A673 (cell line): ENCODE measurements around the gene SLC25A20.

ENCODE experiments used
- EZH2 ChIP-seq: fragments of 200-600 bp; sonication (generic); IDR thresholded peaks from 2 replicates; pipeline ENCODE4 v1.6.1; 2017; ENCODE audit warnings: borderline replicate concordance, low read depth, mild to moderate bottlenecking, mixed read lengths, antibody characterized with exemption, low read length; ENCODE audit not compliant: poor library complexity, severe bottlenecking
- TF ChIP-seq, protein P1 (sequence below): fragments of 300-800, 200-600 bp; sonication (generic); conservative IDR thresholded peaks from 2 replicates; pipeline ENCODE4 v1.5.1; 2017; ENCODE audit warnings: low read depth, mild to moderate bottlenecking, antibody characterized with exemption, low read length, moderate library complexity, mixed read lengths

GRCh38 chr3:48945432-48945831 lies 46.8 kb upstream of the SLC25A20 start:
- TF ChIP-seq, protein P1, sequence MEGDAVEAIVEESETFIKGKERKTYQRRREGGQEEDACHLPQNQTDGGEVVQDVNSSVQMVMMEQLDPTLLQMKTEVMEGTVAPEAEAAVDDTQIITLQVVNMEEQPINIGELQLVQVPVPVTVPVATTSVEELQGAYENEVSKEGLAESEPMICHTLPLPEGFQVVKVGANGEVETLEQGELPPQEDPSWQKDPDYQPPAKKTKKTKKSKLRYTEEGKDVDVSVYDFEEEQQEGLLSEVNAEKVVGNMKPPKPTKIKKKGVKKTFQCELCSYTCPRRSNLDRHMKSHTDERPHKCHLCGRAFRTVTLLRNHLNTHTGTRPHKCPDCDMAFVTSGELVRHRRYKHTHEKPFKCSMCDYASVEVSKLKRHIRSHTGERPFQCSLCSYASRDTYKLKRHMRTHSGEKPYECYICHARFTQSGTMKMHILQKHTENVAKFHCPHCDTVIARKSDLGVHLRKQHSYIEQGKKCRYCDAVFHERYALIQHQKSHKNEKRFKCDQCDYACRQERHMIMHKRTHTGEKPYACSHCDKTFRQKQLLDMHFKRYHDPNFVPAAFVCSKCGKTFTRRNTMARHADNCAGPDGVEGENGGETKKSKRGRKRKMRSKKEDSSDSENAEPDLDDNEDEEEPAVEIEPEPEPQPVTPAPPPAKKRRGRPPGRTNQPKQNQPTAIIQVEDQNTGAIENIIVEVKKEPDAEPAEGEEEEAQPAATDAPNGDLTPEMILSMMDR = no peak
- no peak for TF ChIP-seq EZH2
